ENCODE results near the gene RASSF4.

The RASSF4 gene

DNA sequence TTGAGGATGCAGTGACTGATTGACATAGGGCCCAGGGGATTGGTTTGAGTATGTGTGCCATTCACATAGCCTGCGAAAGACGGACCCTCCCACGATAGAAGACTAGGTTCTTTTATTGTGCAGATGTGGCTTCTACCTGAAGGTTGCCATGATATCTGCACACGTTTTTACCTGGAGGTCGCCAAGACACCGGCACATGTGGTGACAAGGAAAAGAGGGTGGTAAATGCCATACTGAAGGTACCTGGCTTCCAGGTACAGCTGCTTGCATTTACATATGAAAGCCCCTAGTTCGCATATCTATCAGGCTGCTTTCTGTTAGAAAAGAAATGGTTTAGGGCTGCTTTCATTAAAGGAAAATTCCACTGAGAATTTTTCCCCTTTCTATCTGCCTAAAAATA lies 84.7 kb downstream of the RASSF4 start:
- Histone ChIP-seq H3K27ac (replicated peaks) (no peak overlapping the region), H3K27me3 (ENCODE audit: insufficient read depth, poor library complexity, severe bottlenecking) (no peaks in the 10 kb centered on the region), H3K4me3 (replicated peaks; ENCODE audit: insufficient read depth, low read length) (no peak overlapping the region)
- no peak for DNase-seq (ENCODE audit: low read depth in 1 of 2, low spot score in 1 of 2)
- TF ChIP-seq REST (IDR thresholded peaks at IDR 0.05; ENCODE audit: insufficient replicate concordance, low read depth) (no peak), SPI1 (IDR thresholded peaks at IDR 0.05; ENCODE audit: borderline replicate concordance, low read depth) (no peak), GABPA (IDR thresholded peaks at IDR 0.05; ENCODE audit: low read depth) (no peak), POLR2AphosphoS5 (IDR thresholded peaks at IDR 0.05; ENCODE audit: low read depth) (no peak)
- TF ChIP-seq, protein P1, sequence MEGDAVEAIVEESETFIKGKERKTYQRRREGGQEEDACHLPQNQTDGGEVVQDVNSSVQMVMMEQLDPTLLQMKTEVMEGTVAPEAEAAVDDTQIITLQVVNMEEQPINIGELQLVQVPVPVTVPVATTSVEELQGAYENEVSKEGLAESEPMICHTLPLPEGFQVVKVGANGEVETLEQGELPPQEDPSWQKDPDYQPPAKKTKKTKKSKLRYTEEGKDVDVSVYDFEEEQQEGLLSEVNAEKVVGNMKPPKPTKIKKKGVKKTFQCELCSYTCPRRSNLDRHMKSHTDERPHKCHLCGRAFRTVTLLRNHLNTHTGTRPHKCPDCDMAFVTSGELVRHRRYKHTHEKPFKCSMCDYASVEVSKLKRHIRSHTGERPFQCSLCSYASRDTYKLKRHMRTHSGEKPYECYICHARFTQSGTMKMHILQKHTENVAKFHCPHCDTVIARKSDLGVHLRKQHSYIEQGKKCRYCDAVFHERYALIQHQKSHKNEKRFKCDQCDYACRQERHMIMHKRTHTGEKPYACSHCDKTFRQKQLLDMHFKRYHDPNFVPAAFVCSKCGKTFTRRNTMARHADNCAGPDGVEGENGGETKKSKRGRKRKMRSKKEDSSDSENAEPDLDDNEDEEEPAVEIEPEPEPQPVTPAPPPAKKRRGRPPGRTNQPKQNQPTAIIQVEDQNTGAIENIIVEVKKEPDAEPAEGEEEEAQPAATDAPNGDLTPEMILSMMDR (IDR thresholded peaks at IDR 0.05; ENCODE audit: insufficient read depth, low read length): no peak
